Thyroid gland (tissue), 4 donors: Measurements from ENCODE around the gene KCTD8. TPM values are rescaled to one million over a fixed set of nuclear protein-coding genes. Genes with fewer than 3 reads are reported as not detected.

ENCODE experiments used
- DNase-seq, 2 donors: peaks; one replicate each; pipeline ENCODE4 v3.0.0-alpha.2; 2019
- H3K27ac ChIP-seq, 3 donors: fragments of 200-600 bp; sonication (generic); 1 replicate in 2 of 3; 2 replicates in 1 of 3; pipeline ENCODE4 v1.5.1; 2016 to 2019; ENCODE audit warnings: mild to moderate bottlenecking in 1 of 3, moderate library complexity in 1 of 3
- H3K27me3 ChIP-seq: fragments of 200-600 bp; sonication (generic); one replicate; pipeline ENCODE4 v1.5.1; 2019
- H3K36me3 ChIP-seq, 2 donors: fragments of 200-600 bp; sonication (generic); one replicate each; pipeline ENCODE4 v1.5.1; 2016 to 2019
- H3K4me1 ChIP-seq, 2 donors: fragments of 200-600 bp; sonication (generic); one replicate each; pipeline ENCODE4 v1.5.1; 2017 to 2019
- H3K4me3 ChIP-seq, 3 donors: fragments of 200-600 bp; sonication (generic); replicated peaks in 1 of 3; 1 replicate in 2 of 3; 2 replicates in 1 of 3; pipeline ENCODE4 v1.5.1; 2016; ENCODE audit warnings: mild to moderate bottlenecking in 1 of 3
- H3K9me3 ChIP-seq: fragments of 200-600 bp; sonication (generic); one replicate; pipeline ENCODE4 v1.5.1; 2017
- POLR2A ChIP-seq, 2 donors: fragments of 450-650 bp; IDR thresholded peaks; one replicate each; pipeline ENCODE4 v1.6.1; 2017; ENCODE audit warnings: antibody characterized with exemption in 2 of 2, mild to moderate bottlenecking in 2 of 2, moderate library complexity in 1 of 2
- WGBS, 2 donors: methylation state at CpG; one replicate each; pipeline ENCODE4 v1.1.5; 2017; 5-methylcytosine and 5-hydroxymethylcytosine counted together
- intact Hi-C: fragments of 100-400 bp; cut with DNase I; formaldehyde crosslinking; loops from one replicate; pipeline ENCODE4 v1.15.1; 2023
- total RNA-seq, 4 donors: library from RNA; depleted of rRNA; stranded (reverse); fragments of >200 nt; gene quantifications; one replicate each; pipeline ENCODE4 v1.2.3, GENCODE V29; 2016
- TF ChIP-seq, protein P1 (sequence below), 6 experiments: fragments of 200-600 bp in 3 of 6; fragments of 450-650 bp in 3 of 6; sonication (generic) in 3 of 6; IDR thresholded peaks; one replicate each; pipeline ENCODE4 v1.5.1; 2016 to 2019; ENCODE audit warnings: antibody characterized with exemption in 6 of 6, mild to moderate bottlenecking in 2 of 6, inconsistent platforms in 1 of 6, moderate library complexity in 1 of 6

KCTD8 gene
- total RNA-seq, 4 donors from 2014 or later = 5.8 to 16.8 (median 16.0) TPM

DNA sequence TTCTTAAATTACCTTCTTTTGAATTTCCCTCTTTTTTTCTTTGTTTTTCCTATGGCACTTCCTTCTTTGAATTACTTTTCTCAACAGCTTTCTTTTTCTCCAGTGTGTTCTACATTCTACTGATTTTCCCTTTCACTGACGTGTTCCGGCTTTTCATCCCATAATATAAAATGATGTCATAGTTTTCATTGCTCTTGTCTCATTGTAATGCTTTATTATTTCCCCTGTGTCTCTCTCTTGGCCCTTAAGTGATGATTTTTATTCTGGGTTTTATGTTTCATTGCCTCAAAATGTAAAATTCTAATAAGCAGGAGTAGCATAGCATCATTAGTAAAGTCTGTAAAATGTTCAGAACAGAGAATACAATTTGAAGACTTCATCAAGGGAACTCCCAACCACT, 299.3 kb downstream of the KCTD8 start:
- 72 to 85% methylated on average over 2 of the region's 2 CpGs for WGBS, 2 donors
- Histone ChIP-seq H3K27ac (no peak overlapping the region), H3K27me3 (no peaks in the 10 kb centered on the region), H3K36me3 (no peaks in the 10 kb centered on the region), H3K9me3 (no peaks in the 10 kb centered on the region), H3K4me1 (peaks cover 0 to 5% of the 10 kb centered on the region in 2 donors), H3K4me3 (no peak overlapping the region)
- intact Hi-C loops = no loop called here
- no peak for TF ChIP-seq POLR2A (IDR thresholded peaks at IDR 0.05)
- no peak for DNase-seq

- H3K4me3 ChIP-seq = no peak overlapping the region
- H3K27me3 ChIP-seq = no peaks in the 10 kb centered on the region
- TF ChIP-seq POLR2A (IDR thresholded peaks at IDR 0.05) = no peak
- TF ChIP-seq, protein P1, sequence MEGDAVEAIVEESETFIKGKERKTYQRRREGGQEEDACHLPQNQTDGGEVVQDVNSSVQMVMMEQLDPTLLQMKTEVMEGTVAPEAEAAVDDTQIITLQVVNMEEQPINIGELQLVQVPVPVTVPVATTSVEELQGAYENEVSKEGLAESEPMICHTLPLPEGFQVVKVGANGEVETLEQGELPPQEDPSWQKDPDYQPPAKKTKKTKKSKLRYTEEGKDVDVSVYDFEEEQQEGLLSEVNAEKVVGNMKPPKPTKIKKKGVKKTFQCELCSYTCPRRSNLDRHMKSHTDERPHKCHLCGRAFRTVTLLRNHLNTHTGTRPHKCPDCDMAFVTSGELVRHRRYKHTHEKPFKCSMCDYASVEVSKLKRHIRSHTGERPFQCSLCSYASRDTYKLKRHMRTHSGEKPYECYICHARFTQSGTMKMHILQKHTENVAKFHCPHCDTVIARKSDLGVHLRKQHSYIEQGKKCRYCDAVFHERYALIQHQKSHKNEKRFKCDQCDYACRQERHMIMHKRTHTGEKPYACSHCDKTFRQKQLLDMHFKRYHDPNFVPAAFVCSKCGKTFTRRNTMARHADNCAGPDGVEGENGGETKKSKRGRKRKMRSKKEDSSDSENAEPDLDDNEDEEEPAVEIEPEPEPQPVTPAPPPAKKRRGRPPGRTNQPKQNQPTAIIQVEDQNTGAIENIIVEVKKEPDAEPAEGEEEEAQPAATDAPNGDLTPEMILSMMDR (IDR thresholded peaks at IDR 0.05) = no peak
- WGBS, 2 donors = 13 to 14% methylated on average over 1 of the region's 1 CpG
- no peaks in the 10 kb centered on the region for H3K36me3 ChIP-seq
- intact Hi-C loops = no loop called here
- H3K9me3 ChIP-seq = no peaks in the 10 kb centered on the region
- no peak for DNase-seq
- H3K4me1 ChIP-seq = peaks cover 0 to 5% of the 10 kb centered on the region in 2 donors
- H3K27ac ChIP-seq = no peak overlapping the region
Observed at GRCh38 chr4:44147571-44148075, 301.0 kb downstream of the KCTD8 start.

- H3K27ac ChIP-seq = no peak overlapping the region
- H3K4me1 ChIP-seq = peaks cover 0 to 5% of the 10 kb centered on the region in 2 donors
- no peaks in the 10 kb centered on the region for H3K9me3 ChIP-seq
- no peak for DNase-seq
- WGBS, 2 donors = 95 to 100% methylated on average over 1 of the region's 1 CpG
- TF ChIP-seq, protein P1 (IDR thresholded peaks at IDR 0.05) = no peak
- no peaks in the 10 kb centered on the region for H3K36me3 ChIP-seq
- no peak overlapping the region for H3K4me3 ChIP-seq
- intact Hi-C loops = no loop called here
- H3K27me3 ChIP-seq = no peaks in the 10 kb centered on the region
Observed at GRCh38 chr4:44146516-44146915, 302.1 kb downstream of the KCTD8 start.

- Histone ChIP-seq H3K9me3 (no peaks in the 10 kb centered on the region), H3K4me3 (no peak overlapping the region), H3K27ac (no peak overlapping the region), H3K36me3 (no peaks in the 10 kb centered on the region), H3K27me3 (no peaks in the 10 kb centered on the region), H3K4me1 (peaks cover 0 to 5% of the 10 kb centered on the region in 2 donors)
- intact Hi-C loops = no loop called here
- DNase-seq = no peak
- no peak for TF ChIP-seq POLR2A (IDR thresholded peaks at IDR 0.05)
- TF ChIP-seq, protein P1 (IDR thresholded peaks at IDR 0.05) = no peak
Observed at GRCh38 chr4:44145868-44146267, 302.7 kb downstream of the KCTD8 start.

GRCh38 chr4:44132526-44132925, 316.1 kb downstream of the KCTD8 start:
- Histone ChIP-seq H3K27ac (peak overlapping the region in 1 of 3 donors; percentile 38), H3K36me3 (no peaks in the 10 kb centered on the region), H3K27me3 (no peaks in the 10 kb centered on the region), H3K4me1 (no peaks in the 10 kb centered on the region), H3K4me3 (no peak overlapping the region), H3K9me3 (no peaks in the 10 kb centered on the region)
- peak; percentile 50 to 66 for DNase-seq
- 50 to 53% methylated on average over 1 of the region's 1 CpG for WGBS, 2 donors
- intact Hi-C loops = no loop called here
- TF ChIP-seq, protein P1 (IDR thresholded peaks at IDR 0.05) = no peak
- no peak for TF ChIP-seq POLR2A (IDR thresholded peaks at IDR 0.05)

Other genes with a start within 250 kb of the KCTD8 start
- gene YIPF7, start 202.8 kb upstream of the KCTD8 start, total RNA-seq = not detected
- 10 to 100 TPM; 20.8 to 33.7 (median 27.3) TPM for gene GUF1, start 229.6 kb upstream of the KCTD8 start, total RNA-seq